ENCODE results near the gene SULT2B1. TPM values are rescaled to one million over a fixed set of nuclear protein-coding genes. Genes with fewer than 3 reads are reported as not detected.
A peak's percentile ranks its signal among the peaks of the same experiment; 100 is the strongest.

The SULT2B1 gene
- polyA plus RNA-seq, 2 of the 4 experiments (the other 2 are of a cell fraction), result 22.2 to 34.3 TPM

DNA sequence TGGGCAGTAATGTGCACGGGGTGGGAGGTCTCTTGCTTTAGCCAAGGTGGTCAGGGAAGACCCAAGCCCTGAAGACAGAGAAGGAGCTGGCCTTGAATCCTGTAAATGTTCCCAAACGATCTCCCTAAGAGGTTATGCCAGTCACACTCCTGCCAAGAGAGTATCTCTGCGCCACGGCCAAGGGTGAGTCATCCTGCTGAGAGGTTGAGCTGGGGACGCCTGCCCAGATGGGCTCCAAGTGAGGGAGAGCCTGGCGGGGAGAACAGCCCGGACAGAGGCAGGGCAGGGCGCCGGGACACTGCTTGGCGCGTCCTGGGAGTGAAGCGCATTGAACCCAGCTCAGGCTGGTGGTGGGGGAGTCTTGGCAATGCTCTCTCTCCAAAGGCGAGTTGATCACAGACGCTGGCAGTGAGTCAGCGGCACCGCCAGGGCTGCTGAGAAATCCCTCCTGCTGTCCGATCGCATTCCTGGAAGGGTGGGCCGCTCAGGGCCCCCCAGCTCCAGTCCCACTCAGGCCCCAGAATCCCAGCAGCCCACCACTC lies 16.4 kb downstream of the SULT2B1 start:
- CTCF ChIA-PET, result interaction anchor here (0.7 to 15.5 kb wide), 20 partner anchors 8 to 177 kb away, joined by 3 to 259 read pairs (median 4); partner anchors contain the start of gene KDELR1
- DNase-seq (ENCODE audit: low read depth in 1 of 2, low spot score in 1 of 2), result peak; percentile 91 to 98
- Histone ChIP-seq H3K9me3 (no peaks in the 10 kb centered on the region), H3K27ac (peak overlapping the region; percentile 97 to 100), H3K4me2 (peak overlapping the region; percentile 77), H3K4me3 (peak overlapping the region; percentile 23; the same call in 1 of the 3 replicates), H3K4me1 (peaks cover 85% of the 10 kb centered on the region)
- FAIRE-seq, result peak; percentile 39
- POLR2A ChIA-PET, result interaction anchor here (0.6 to 1.9 kb wide), 14 partner anchors 10 to 276 kb away, joined by 3 to 45 read pairs (median 6); partner anchors contain the start of genes RPL18, SPHK2 and SULT2B1
- ATAC-seq, result peak; percentile 95 to 97
- under 1% methylated on average over 19 of the region's 19 CpGs for WGBS (ENCODE audit: missing lambda C conversion rate)
- no peak; the same call in none of the 2 replicates for TF ChIP-seq HOXB5 (CRISPR knock-in tag; IDR thresholded peaks at IDR 0.05)
- no peak for TF ChIP-seq SREBF2 (IDR thresholded peaks at IDR 0.05)
- TF ChIP-seq KDM1A (IDR thresholded peaks at IDR 0.05; ENCODE audit: low read depth), result no peak
- no peak for TF ChIP-seq ESRRA (IDR thresholded peaks at IDR 0.05; ENCODE audit: borderline replicate concordance, low read length)
- TF ChIP-seq BHLHE40 (IDR thresholded peaks at IDR 0.05; ENCODE audit: low read depth, low read length), result no peak
- TF ChIP-seq, protein P1, sequence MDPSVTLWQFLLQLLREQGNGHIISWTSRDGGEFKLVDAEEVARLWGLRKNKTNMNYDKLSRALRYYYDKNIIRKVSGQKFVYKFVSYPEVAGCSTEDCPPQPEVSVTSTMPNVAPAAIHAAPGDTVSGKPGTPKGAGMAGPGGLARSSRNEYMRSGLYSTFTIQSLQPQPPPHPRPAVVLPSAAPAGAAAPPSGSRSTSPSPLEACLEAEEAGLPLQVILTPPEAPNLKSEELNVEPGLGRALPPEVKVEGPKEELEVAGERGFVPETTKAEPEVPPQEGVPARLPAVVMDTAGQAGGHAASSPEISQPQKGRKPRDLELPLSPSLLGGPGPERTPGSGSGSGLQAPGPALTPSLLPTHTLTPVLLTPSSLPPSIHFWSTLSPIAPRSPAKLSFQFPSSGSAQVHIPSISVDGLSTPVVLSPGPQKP (IDR thresholded peaks at IDR 0.05; ENCODE audit: low read depth, low read length), result no peak
- no peak for TF ChIP-seq CBX8 (IDR thresholded peaks at IDR 0.05)
- TF ChIP-seq HEYL (CRISPR knock-in tag; IDR thresholded peaks at IDR 0.05), result no peak
- TF ChIP-seq JUN (IDR thresholded peaks at IDR 0.05), result peak; percentile 83 to 93
- no peak for TF ChIP-seq KDM5A (IDR thresholded peaks at IDR 0.05)
- TF ChIP-seq HDAC2 (IDR thresholded peaks at IDR 0.05), result no peak
- no peak for TF ChIP-seq MAFK (IDR thresholded peaks at IDR 0.05; ENCODE audit: partially characterized antibody)
- TF ChIP-seq POLR2AphosphoS2 (conservative IDR thresholded peaks at IDR 0.05; ENCODE audit: low read length), result no peak
- no peak for TF ChIP-seq RARB (CRISPR knock-in tag; IDR thresholded peaks at IDR 0.05)
- no peak for TF ChIP-seq FOXS1 (CRISPR knock-in tag; IDR thresholded peaks at IDR 0.05)
- TF ChIP-seq NFE2L2 (conservative IDR thresholded peaks at IDR 0.05; ENCODE audit: low read length), result 0 out of 2 replicates have a peak, but pooled peaks have one; percentile 6
- TF ChIP-seq ATOH8 (CRISPR knock-in tag; IDR thresholded peaks at IDR 0.05; ENCODE audit: low read depth), result no peak
- no peak for TF ChIP-seq EHF (CRISPR knock-in tag; IDR thresholded peaks at IDR 0.05)
- TF ChIP-seq, protein P2, sequence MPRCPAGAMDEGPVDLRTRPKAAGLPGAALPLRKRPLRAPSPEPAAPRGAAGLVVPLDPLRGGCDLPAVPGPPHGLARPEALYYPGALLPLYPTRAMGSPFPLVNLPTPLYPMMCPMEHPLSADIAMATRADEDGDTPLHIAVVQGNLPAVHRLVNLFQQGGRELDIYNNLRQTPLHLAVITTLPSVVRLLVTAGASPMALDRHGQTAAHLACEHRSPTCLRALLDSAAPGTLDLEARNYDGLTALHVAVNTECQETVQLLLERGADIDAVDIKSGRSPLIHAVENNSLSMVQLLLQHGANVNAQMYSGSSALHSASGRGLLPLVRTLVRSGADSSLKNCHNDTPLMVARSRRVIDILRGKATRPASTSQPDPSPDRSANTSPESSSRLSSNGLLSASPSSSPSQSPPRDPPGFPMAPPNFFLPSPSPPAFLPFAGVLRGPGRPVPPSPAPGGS (IDR thresholded peaks at IDR 0.05), result peak; percentile 85; the same call in 2 of the 3 replicates
- TF ChIP-seq CBX2 (IDR thresholded peaks at IDR 0.05; ENCODE audit: borderline replicate concordance, low read depth), result no peak
- TF ChIP-seq RNF2 (IDR thresholded peaks at IDR 0.05; ENCODE audit: borderline replicate concordance, low read depth), result no peak
- TF ChIP-seq, protein P3, sequence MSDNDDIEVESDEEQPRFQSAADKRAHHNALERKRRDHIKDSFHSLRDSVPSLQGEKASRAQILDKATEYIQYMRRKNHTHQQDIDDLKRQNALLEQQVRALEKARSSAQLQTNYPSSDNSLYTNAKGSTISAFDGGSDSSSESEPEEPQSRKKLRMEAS (IDR thresholded peaks at IDR 0.05), result peak; percentile 80
- peak in 1 of 2 experiments; percentile 40; a peak in 1 of 4 replicates for TF ChIP-seq CEBPB (IDR thresholded peaks at IDR 0.05)
- TF ChIP-seq HES2 (IDR thresholded peaks at IDR 0.05), result no peak
- TF ChIP-seq JUNB (IDR thresholded peaks at IDR 0.05), result peak; percentile 81
- no peak for TF ChIP-seq PHF8 (IDR thresholded peaks at IDR 0.05; ENCODE audit: borderline replicate concordance, low read depth)
- no peak for TF ChIP-seq MYC (IDR thresholded peaks at IDR 0.05; ENCODE audit: borderline replicate concordance, low read length)
- TF ChIP-seq REST (IDR thresholded peaks at IDR 0.05), result no peak
- TF ChIP-seq RAD21 (conservative IDR thresholded peaks at IDR 0.05 in 1 of 2, IDR thresholded peaks at IDR 0.05 in 1 of 2), result peak; percentile 23 to 55
- no peak for TF ChIP-seq ZC3H11A (IDR thresholded peaks at IDR 0.05)
- no peak for TF ChIP-seq CHD2 (IDR thresholded peaks at IDR 0.05; ENCODE audit: low read length, partially characterized antibody)
- TF ChIP-seq, protein P4, sequence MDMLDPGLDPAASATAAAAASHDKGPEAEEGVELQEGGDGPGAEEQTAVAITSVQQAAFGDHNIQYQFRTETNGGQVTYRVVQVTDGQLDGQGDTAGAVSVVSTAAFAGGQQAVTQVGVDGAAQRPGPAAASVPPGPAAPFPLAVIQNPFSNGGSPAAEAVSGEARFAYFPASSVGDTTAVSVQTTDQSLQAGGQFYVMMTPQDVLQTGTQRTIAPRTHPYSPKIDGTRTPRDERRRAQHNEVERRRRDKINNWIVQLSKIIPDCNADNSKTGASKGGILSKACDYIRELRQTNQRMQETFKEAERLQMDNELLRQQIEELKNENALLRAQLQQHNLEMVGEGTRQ (IDR thresholded peaks at IDR 0.05), result no peak
- no peak for TF ChIP-seq NR3C1 (IDR thresholded peaks at IDR 0.05)
- TF ChIP-seq FOSB (CRISPR knock-in tag; IDR thresholded peaks at IDR 0.05), result no peak

Measured in A549 (cell line).